ENCODE measurements around the gene CD6. TPM values are rescaled to one million over a fixed set of nuclear protein-coding genes. Genes with fewer than 3 reads are reported as not detected.

CD6 gene
- total RNA-seq, 1 donor from 2014 or later = 6.1 TPM

- DNase-seq (no peak), ATAC-seq (no peak)
- Histone ChIP-seq H3K9me3 (no peaks in the 10 kb centered on the region), H3K36me3 (no peaks in the 10 kb centered on the region), H3K27me3 (ENCODE audit: low read depth) (peaks cover 13% of the 10 kb centered on the region), H3K27ac (no peak overlapping the region), H3K4me3 (no peak overlapping the region), H3K4me1 (peaks cover 14% of the 10 kb centered on the region)
- intact Hi-C loops (cut with DNase I) = no loop called here
- no peak for TF ChIP-seq CTCF (IDR thresholded peaks at IDR 0.05)
These were observed 20.0 kb downstream of the CD6 start for GRCh38 chr11:60991457-60991856.

- TF ChIP-seq CTCF (IDR thresholded peaks at IDR 0.05) = no peak
- Histone ChIP-seq H3K27me3 (ENCODE audit: low read depth) (peaks cover 13% of the 10 kb centered on the region), H3K27ac (no peak overlapping the region), H3K4me3 (no peak overlapping the region), H3K9me3 (no peaks in the 10 kb centered on the region), H3K4me1 (peaks cover 16% of the 10 kb centered on the region), H3K36me3 (no peaks in the 10 kb centered on the region)
- intact Hi-C loops (cut with DNase I) = no loop called here
- ATAC-seq (no peak), DNase-seq (no peak)
These were observed 21.4 kb downstream of the CD6 start for GRCh38 chr11:60992842-60993409.

GRCh38 chr11:60993615-60994014 lies 22.1 kb downstream of the CD6 start:
- DNase-seq = no peak
- Histone ChIP-seq H3K4me1 (peaks cover 16% of the 10 kb centered on the region), H3K27ac (no peak overlapping the region), H3K27me3 (ENCODE audit: low read depth) (peaks cover 13% of the 10 kb centered on the region), H3K9me3 (no peaks in the 10 kb centered on the region), H3K4me3 (no peak overlapping the region), H3K36me3 (no peaks in the 10 kb centered on the region)
- intact Hi-C loops (cut with DNase I) = no loop called here
- no peak for TF ChIP-seq CTCF (IDR thresholded peaks at IDR 0.05)
- no peak for ATAC-seq

- no peak for TF ChIP-seq CTCF (IDR thresholded peaks at IDR 0.05)
- Histone ChIP-seq H3K4me1 (peaks cover 16% of the 10 kb centered on the region), H3K27me3 (ENCODE audit: low read depth) (peaks cover 13% of the 10 kb centered on the region), H3K27ac (no peak overlapping the region), H3K4me3 (no peak overlapping the region), H3K36me3 (no peaks in the 10 kb centered on the region), H3K9me3 (no peaks in the 10 kb centered on the region)
- intact Hi-C loops (cut with DNase I) = no loop called here
- no peak for ATAC-seq
- DNase-seq = no peak
These were observed 23.1 kb downstream of the CD6 start for GRCh38 chr11:60994541-60995080.

- Histone ChIP-seq H3K36me3 (no peaks in the 10 kb centered on the region), H3K27ac (no peak overlapping the region)
These were observed 24.3 kb downstream of the CD6 start for GRCh38 chr11:60995798-60996197.

More at GRCh38 chr11:60995798-60996197, 24.3 kb downstream of the CD6 start:
- H3K27me3 ChIP-seq (ENCODE audit: low read depth) = peaks cover 9% of the 10 kb centered on the region
- no peaks in the 10 kb centered on the region for H3K9me3 ChIP-seq
- ATAC-seq (peak in 1 of 2 donors; percentile 43), DNase-seq (no peak)
- no peak for TF ChIP-seq CTCF (IDR thresholded peaks at IDR 0.05)
- peaks cover 16% of the 10 kb centered on the region for H3K4me1 ChIP-seq
- intact Hi-C loops (cut with DNase I) = no loop called here
- no peak overlapping the region for H3K4me3 ChIP-seq
